ENCODE results near the gene BCLAF1. TPM values are rescaled to one million over a fixed set of nuclear protein-coding genes. Genes with fewer than 3 reads are reported as not detected.

The BCLAF1 gene
- total RNA-seq, 6 donors from 2014 or later, result 88.3 to 267 (median 96.6) TPM

DNA sequence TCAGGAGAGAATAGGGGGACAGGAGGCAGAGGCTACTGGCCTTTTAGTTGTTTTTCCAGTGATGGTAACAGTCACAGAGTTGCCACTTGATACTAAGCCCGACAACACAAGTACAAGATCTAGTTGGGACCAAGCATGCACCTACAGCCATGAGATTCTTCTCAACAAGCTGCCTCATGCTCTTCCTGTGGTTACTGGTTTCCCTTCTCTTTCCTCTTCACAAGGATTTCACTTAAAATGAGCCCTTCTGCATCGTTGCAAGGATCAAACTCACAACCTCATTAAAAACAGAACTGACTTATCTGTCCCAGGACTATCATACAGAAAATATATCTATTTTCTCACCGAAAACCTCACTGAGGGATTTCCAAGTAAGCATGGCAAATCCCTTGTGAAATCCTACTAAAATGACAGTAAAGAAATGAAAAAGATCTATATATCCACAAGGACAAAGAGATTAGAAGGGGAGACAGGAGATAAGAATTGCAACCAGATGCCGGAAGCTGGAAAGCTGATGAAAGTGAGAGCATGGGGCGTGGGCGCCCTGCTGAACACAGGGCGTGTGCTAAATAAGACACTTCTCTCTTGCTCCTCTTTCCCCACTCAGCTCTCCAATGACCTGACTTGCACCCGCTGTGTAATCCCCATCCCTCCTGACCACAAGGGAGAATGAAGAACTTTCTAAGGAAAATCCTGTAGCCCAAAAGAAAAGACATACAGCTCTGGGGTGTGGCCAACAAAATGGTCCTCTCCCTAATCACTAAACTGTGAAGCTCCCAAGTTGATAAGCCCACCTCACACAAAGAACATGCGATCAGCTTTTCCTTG lies 53.0 kb downstream of the BCLAF1 start:
- TF ChIP-seq EP300 (IDR thresholded peaks at IDR 0.05), result no peak
- no peak for TF ChIP-seq POLR2A (IDR thresholded peaks at IDR 0.05)
- TF ChIP-seq POLR2AphosphoS5 (IDR thresholded peaks at IDR 0.05), result no peak
- TF ChIP-seq, protein P1, sequence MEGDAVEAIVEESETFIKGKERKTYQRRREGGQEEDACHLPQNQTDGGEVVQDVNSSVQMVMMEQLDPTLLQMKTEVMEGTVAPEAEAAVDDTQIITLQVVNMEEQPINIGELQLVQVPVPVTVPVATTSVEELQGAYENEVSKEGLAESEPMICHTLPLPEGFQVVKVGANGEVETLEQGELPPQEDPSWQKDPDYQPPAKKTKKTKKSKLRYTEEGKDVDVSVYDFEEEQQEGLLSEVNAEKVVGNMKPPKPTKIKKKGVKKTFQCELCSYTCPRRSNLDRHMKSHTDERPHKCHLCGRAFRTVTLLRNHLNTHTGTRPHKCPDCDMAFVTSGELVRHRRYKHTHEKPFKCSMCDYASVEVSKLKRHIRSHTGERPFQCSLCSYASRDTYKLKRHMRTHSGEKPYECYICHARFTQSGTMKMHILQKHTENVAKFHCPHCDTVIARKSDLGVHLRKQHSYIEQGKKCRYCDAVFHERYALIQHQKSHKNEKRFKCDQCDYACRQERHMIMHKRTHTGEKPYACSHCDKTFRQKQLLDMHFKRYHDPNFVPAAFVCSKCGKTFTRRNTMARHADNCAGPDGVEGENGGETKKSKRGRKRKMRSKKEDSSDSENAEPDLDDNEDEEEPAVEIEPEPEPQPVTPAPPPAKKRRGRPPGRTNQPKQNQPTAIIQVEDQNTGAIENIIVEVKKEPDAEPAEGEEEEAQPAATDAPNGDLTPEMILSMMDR (IDR thresholded peaks at IDR 0.05), result no peak
- no peaks in the 10 kb centered on the region for H3K4me1 ChIP-seq
- WGBS, 2 donors, result 73 to 78% methylated on average over 9 of the region's 9 CpGs
- H3K4me3 ChIP-seq, result no peak overlapping the region
- DNase-seq (peak in 1 of 2 donors; percentile 47), ATAC-seq (ENCODE audit: low FRiP score in 2 of 2) (peak; percentile 57 to 90)
- no peaks in the 10 kb centered on the region for H3K27me3 ChIP-seq
- no peaks in the 10 kb centered on the region for H3K9me3 ChIP-seq
- H3K36me3 ChIP-seq, result no peaks in the 10 kb centered on the region
- no peak overlapping the region for H3K27ac ChIP-seq

DNA sequence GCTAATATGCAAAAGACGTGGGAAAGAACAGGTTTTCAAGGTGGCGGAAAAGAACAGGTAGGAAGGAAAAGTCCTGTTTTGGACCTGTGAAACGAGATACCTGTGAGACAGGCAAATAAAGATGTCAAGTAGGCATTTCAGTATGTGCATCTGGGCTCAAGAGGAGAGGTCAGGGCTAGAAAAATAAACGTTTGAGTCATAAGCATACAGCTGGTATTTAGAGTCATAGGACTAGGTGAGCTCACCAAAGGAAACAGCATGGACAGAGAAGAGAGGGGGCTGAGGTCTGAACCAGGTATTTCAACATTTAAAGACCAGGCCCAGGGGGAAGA lies 54.4 kb downstream of the BCLAF1 start:
- H3K27ac ChIP-seq, result no peak overlapping the region
- WGBS, 2 donors, result 70 to 77% methylated on average over 4 of the region's 4 CpGs
- ATAC-seq (ENCODE audit: low FRiP score in 2 of 2) (no peak), DNase-seq (no peak)
- H3K27me3 ChIP-seq, result no peaks in the 10 kb centered on the region
- TF ChIP-seq EP300 (IDR thresholded peaks at IDR 0.05) (no peak), POLR2A (IDR thresholded peaks at IDR 0.05) (no peak), POLR2AphosphoS5 (IDR thresholded peaks at IDR 0.05) (no peak)
- TF ChIP-seq, protein P1 (IDR thresholded peaks at IDR 0.05), result no peak
- H3K9me3 ChIP-seq, result no peaks in the 10 kb centered on the region
- no peaks in the 10 kb centered on the region for H3K36me3 ChIP-seq
- no peaks in the 10 kb centered on the region for H3K4me1 ChIP-seq
- H3K4me3 ChIP-seq, result no peak overlapping the region

DNA sequence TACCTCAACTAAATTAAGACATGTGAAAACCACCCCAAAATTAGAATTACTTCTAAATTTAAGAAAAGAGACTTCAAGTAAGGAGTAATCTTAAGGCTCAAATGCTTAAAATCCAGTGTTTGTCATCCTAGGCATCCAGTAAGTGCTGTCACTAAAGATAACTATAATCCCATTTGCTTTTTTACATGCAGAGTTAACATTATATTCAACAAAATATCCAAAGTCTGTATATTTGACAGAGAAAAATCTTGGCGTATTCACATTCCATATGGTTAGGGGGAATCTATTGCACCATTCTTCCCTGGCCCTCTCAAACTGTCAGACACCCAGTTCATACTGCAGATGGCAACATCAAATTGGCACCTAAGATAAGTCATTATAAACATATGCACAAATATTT lies 56.9 kb downstream of the BCLAF1 start:
- no peaks in the 10 kb centered on the region for H3K4me1 ChIP-seq
- no peak for DNase-seq
- H3K9me3 ChIP-seq, result no peaks in the 10 kb centered on the region
- H3K4me3 ChIP-seq, result no peak overlapping the region
- H3K36me3 ChIP-seq, result no peaks in the 10 kb centered on the region
- no peak for ATAC-seq (ENCODE audit: low FRiP score in 2 of 2)
- 94 to 100% methylated on average over 1 of the region's 1 CpG for WGBS, 2 donors
- no peak overlapping the region for H3K27ac ChIP-seq
- H3K27me3 ChIP-seq, result no peaks in the 10 kb centered on the region
- TF ChIP-seq, protein P1 (IDR thresholded peaks at IDR 0.05), result no peak
- TF ChIP-seq POLR2A (IDR thresholded peaks at IDR 0.05) (no peak), EP300 (IDR thresholded peaks at IDR 0.05) (no peak), POLR2AphosphoS5 (IDR thresholded peaks at IDR 0.05) (no peak)

DNA sequence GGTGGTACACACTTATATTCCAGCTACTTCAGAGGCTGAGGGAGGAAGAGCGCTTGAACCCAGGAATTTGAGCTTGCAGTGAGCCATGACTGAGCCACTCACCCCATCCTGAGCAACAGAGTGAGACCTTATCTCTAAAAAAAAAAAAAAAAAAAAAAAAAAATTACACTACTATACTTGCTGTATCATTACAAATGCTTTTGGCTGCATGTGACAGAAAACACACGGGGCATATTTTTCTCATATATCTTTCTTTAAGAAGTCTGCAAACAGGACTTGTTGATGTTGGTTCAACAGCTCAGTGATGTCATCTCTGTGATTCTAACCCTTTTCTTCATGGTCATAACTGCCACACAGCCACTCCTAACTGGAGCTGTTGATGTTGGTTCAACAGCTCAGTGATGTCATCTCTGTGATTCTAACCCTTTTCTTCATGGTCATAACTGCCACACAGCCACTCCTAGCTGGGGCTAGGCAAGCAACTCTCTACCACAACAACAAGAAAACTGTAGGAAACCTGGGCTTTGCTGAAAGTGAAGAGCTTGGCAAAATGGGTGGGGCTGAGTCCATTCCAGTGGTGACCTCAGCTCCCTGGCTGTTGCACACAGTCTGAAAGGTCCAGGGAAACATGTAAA lies 59.3 kb downstream of the BCLAF1 start:
- no peak overlapping the region for H3K4me3 ChIP-seq
- peaks cover 3 to 14% (median 4%) of the 10 kb centered on the region in 4 donors for H3K4me1 ChIP-seq
- no peak overlapping the region for H3K27ac ChIP-seq
- no peaks in the 10 kb centered on the region for H3K27me3 ChIP-seq
- H3K9me3 ChIP-seq, result no peaks in the 10 kb centered on the region
- 80 to 87% methylated on average over 2 of the region's 2 CpGs for WGBS, 2 donors
- ATAC-seq (ENCODE audit: low FRiP score in 2 of 2) (peak in 1 of 2 donors; percentile 52), DNase-seq (no peak)
- no peak for TF ChIP-seq POLR2AphosphoS5 (IDR thresholded peaks at IDR 0.05)
- no peak for TF ChIP-seq POLR2A (IDR thresholded peaks at IDR 0.05)
- TF ChIP-seq, protein P1 (IDR thresholded peaks at IDR 0.05), result no peak
- no peak for TF ChIP-seq EP300 (IDR thresholded peaks at IDR 0.05)
- H3K36me3 ChIP-seq, result no peaks in the 10 kb centered on the region

Measured in upper lobe of left lung (tissue), 6 donors.